NCI-H1930 (cell line): ENCODE measurements around the gene LSM2.
"Not testable (repeated sequence)": the region's sequence is repeated elsewhere in the genome, so short reads cannot be mapped to it uniquely, and the experiment has no call there.

Experiments
- DNase-seq, 2 experiments: peaks; one replicate each; lab custom pipeline; 2025; lab: John Stamatoyannopoulos, UW

Gene LSM2

GRCh38 chr6:31806470-31807272, at the start of gene LSM2:
Gene LSM2 (minus strand): TSS chr6:31806966. CDS start chr6:31806757, 209 bp downstream.
- DNase-seq, result peak; percentile 93 to 95

- not testable (repeated sequence) for DNase-seq
Observed at GRCh38 chr6:31851980-31852718, 45.4 kb upstream of the LSM2 start.

- DNase-seq, result no peak
Observed at GRCh38 chr6:31851485-31851832, 44.7 kb upstream of the LSM2 start.

GRCh38 chr6:31850765-31851484, 44.2 kb upstream of the LSM2 start:
- no peak for DNase-seq

GRCh38 chr6:31847276-31847978, 40.7 kb upstream of the LSM2 start:
- no peak for DNase-seq

GRCh38 chr6:31844507-31844906, 37.7 kb upstream of the LSM2 start:
- no peak for DNase-seq

- no peak for DNase-seq
Observed at GRCh38 chr6:31842053-31842452, 35.3 kb upstream of the LSM2 start.

- not testable (repeated sequence) for DNase-seq
Observed at GRCh38 chr6:31839779-31840126, 33.0 kb upstream of the LSM2 start.

- no peak for DNase-seq
Observed at GRCh38 chr6:31838968-31839367, 32.2 kb upstream of the LSM2 start.

- not testable (repeated sequence) for DNase-seq
Observed at GRCh38 chr6:31838114-31838553, 31.4 kb upstream of the LSM2 start.

- no peak for DNase-seq
Observed at GRCh38 chr6:31837369-31838113, 30.8 kb upstream of the LSM2 start.

GRCh38 chr6:31836474-31837368, 30.0 kb upstream of the LSM2 start:
- no peak for DNase-seq

- DNase-seq, result no peak
Observed at GRCh38 chr6:31836047-31836473, 29.3 kb upstream of the LSM2 start.

GRCh38 chr6:31834367-31835250, 27.8 kb upstream of the LSM2 start:
- DNase-seq, result peak; percentile 82 to 89

- no peak for DNase-seq
Observed at GRCh38 chr6:31831350-31832215, 24.8 kb upstream of the LSM2 start.

GRCh38 chr6:31830886-31831335, 24.1 kb upstream of the LSM2 start:
- DNase-seq, result no peak

- DNase-seq, result peak in 1 of 2 experiments; percentile 29
Observed at GRCh38 chr6:31829633-31830283, 23.0 kb upstream of the LSM2 start.
